K562 (cell line): ENCODE data around the gene TMEM209. TPM values are rescaled to one million over a fixed set of nuclear protein-coding genes. Genes with fewer than 3 reads are reported as not detected.

Experiments used
- DACH1 ChIP-seq: fragments of 450-650 bp; IDR thresholded peaks from 2 replicates; pipeline ENCODE4 v1.6.1; 2018; ENCODE audit not compliant: partially characterized antibody
- HDAC8 ChIP-seq: fragments of 450-650 bp; IDR thresholded peaks from 2 replicates; pipeline ENCODE4 v1.6.1; 2016; ENCODE audit warnings: mild to moderate bottlenecking, missing genetic modification characterization, moderate library complexity, missing compliant biosample characterization
- MCM2 ChIP-seq: fragments of 450-650 bp; IDR thresholded peaks from 2 replicates; pipeline ENCODE4 v1.6.1; 2017; ENCODE audit warnings: low read depth, mild to moderate bottlenecking
- PHF21A ChIP-seq: fragments of 450-650 bp; IDR thresholded peaks from 2 replicates; pipeline ENCODE4 v1.6.1; 2017; ENCODE audit warnings: low read depth, borderline replicate concordance
- POLR2AphosphoS5 ChIP-seq: IDR thresholded peaks from 2 replicates; pipeline ENCODE4 v1.6.1; 2011; ENCODE audit warnings: mild to moderate bottlenecking, low read depth, low read length, moderate library complexity; ENCODE audit not compliant: control insufficient read depth, insufficient read depth
- POLR3A ChIP-seq: IDR thresholded peaks from 2 replicates; pipeline ENCODE4 v1.6.1; 2011; ENCODE audit warnings: borderline replicate concordance, mild to moderate bottlenecking, moderate library complexity; ENCODE audit not compliant: insufficient read length, insufficient read depth; ENCODE audit errors: extremely low read depth
- RHOXF2B ChIP-seq: fragments of 250-450 bp; sonication (Bioruptor Pico); conservative IDR thresholded peaks from 2 replicates; pipeline ENCODE4 v1.5.1; 2021
- SMARCE1 ChIP-seq: fragments of 450-650 bp; IDR thresholded peaks from 2 replicates; pipeline ENCODE4 v1.7.1; 2016; ENCODE audit warnings: mild to moderate bottlenecking
- TEAD2 ChIP-seq: fragments of 450-650 bp; IDR thresholded peaks from 2 replicates; pipeline ENCODE4 v1.6.1; 2016; ENCODE audit warnings: missing genetic modification characterization, control low read depth, missing compliant biosample characterization
- TFAM ChIP-seq: fragments of 250-450 bp; sonication (Bioruptor Pico); conservative IDR thresholded peaks from 2 replicates; pipeline ENCODE4 v1.5.0; 2021; ENCODE audit warnings: mild to moderate bottlenecking, moderate library complexity
- ZBTB7A ChIP-seq: IDR thresholded peaks from 2 replicates; pipeline ENCODE4 v1.6.1; 2011; ENCODE audit warnings: low read depth, mild to moderate bottlenecking, low read length, moderate library complexity, borderline replicate concordance; ENCODE audit not compliant: control insufficient read depth
- ZC3H4 ChIP-seq: sonication (generic); formaldehyde crosslinking; IDR thresholded peaks from 2 replicates; pipeline ENCODE4 v1.9.0; 2021; ENCODE audit warnings: missing genetic modification reagents, borderline replicate concordance
- ZNF778 ChIP-seq: fragments of 450-650 bp; formaldehyde crosslinking; IDR thresholded peaks from 2 replicates; pipeline ENCODE4 v1.4.0; 2020; ENCODE audit warnings: mild to moderate bottlenecking, moderate library complexity
- polyA plus RNA-seq, 8 experiments: library from polyadenylated mRNA; depleted of rRNA in 4 of 8; stranded (reverse) in 5 of 8; unstranded in 3 of 8; fragments of >200 nt; fragmentation: Nextera tagmentation in 2 of 8; fragmentation: Illumina TruSeq in 1 of 8; extraction: Ambion mirVana in 2 of 8; extraction: Trizol in 1 of 8; gene quantifications; 2 replicates each; pipeline versions ENCODE4 v1.2.1 to v1.2.3, GENCODE V29; 2011 to 2014; ENCODE audit warnings: inconsistent platforms in 1 of 8, missing spikeins in 1 of 8
- total RNA-seq, 7 experiments: library from RNA; depleted of rRNA in 6 of 7; stranded (reverse); fragments of >200 nt in 6 of 7; fragmentation: Illumina TruSeq in 2 of 7; extraction: Trizol in 2 of 7; gene quantifications; 2 replicates each; pipeline versions ENCODE4 v1.2.1 to v1.2.3, GENCODE V29; 2011 to 2021; ENCODE audit warnings: low replicate concordance in 1 of 7
- TF ChIP-seq, protein P1 (sequence below): fragments of 450-650 bp; IDR thresholded peaks from 2 replicates; pipeline ENCODE4 v1.6.1; 2017; ENCODE audit warnings: antibody characterized with exemption
- TF ChIP-seq, protein P2 (sequence below): fragments of 450-650 bp; IDR thresholded peaks from 2 replicates; pipeline ENCODE4 v1.6.1; 2016; ENCODE audit warnings: mild to moderate bottlenecking, moderate library complexity

Gene TMEM209
- total and polyA plus RNA-seq, 9 of the 15 experiments (the other 6 are each of a cell fraction or from before 2014, with no cell fraction given): 36.8 to 116 (median 76.6) TPM

DNA sequence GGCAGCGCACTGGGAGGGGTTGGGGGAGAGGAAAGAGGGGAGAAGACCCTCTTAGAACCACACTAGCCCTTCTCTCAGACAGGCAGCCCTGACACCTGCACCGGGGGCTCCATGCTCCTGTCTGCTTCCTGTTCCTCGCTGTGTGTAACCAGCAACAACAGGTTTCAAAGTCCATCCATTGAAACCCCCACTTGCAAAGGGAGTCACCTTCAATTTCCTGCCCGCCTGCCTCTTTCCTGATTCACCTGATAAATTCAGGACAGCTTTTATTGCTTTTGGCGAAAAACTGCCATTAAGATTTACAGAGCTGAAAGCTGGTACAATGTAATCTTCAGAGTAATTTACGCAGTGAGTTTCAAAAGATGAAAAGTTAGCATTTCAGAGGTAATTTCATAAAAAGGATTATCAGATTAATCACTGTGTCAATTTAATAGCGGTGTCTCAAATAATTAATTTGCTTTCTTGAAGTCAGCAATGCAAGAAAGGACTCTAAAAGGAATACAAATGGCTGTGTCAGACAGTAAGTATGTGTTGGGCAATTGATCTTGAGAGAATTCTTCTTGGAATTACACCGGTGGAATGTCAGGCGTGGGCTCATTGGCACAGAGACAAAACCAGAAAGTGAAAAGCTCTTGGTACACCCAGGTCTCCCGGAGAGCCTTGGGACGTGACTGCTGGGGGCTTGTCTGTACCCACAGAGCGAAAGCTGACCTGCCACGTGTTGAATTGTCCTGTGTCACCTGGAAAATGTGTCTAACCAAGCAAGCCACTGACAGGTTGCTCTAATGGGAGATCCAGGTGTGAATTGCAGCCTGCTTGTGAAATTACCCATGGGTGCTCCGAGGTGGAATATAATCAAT, 60.7 kb downstream of the TMEM209 start (continued):
- TF ChIP-seq ZBTB7A: peak; percentile 63; the same call in 1 of the 2 replicates
- no peak for TF ChIP-seq TFAM (CRISPR knock-in tag)
- no peak for TF ChIP-seq MCM2
- TF ChIP-seq TEAD2 (tag): no peak
- no peak for TF ChIP-seq POLR3A
- TF ChIP-seq HDAC8 (tag): no peak
- TF ChIP-seq RHOXF2B: no peak
- TF ChIP-seq, protein P1, sequence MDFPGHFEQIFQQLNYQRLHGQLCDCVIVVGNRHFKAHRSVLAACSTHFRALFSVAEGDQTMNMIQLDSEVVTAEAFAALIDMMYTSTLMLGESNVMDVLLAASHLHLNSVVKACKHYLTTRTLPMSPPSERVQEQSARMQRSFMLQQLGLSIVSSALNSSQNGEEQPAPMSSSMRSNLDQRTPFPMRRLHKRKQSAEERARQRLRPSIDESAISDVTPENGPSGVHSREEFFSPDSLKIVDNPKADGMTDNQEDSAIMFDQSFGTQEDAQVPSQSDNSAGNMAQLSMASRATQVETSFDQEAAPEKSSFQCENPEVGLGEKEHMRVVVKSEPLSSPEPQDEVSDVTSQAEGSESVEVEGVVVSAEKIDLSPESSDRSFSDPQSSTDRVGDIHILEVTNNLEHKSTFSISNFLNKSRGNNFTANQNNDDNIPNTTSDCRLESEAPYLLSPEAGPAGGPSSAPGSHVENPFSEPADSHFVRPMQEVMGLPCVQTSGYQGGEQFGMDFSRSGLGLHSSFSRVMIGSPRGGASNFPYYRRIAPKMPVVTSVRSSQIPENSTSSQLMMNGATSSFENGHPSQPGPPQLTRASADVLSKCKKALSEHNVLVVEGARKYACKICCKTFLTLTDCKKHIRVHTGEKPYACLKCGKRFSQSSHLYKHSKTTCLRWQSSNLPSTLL: no peak
- TF ChIP-seq SMARCE1: no peak
- TF ChIP-seq ZNF778: no peak
- TF ChIP-seq ZC3H4 (CRISPR knock-in tag): no peak
- TF ChIP-seq DACH1: no peak
- TF ChIP-seq PHF21A: no peak
- TF ChIP-seq POLR2AphosphoS5: no peak
- TF ChIP-seq, protein P2, sequence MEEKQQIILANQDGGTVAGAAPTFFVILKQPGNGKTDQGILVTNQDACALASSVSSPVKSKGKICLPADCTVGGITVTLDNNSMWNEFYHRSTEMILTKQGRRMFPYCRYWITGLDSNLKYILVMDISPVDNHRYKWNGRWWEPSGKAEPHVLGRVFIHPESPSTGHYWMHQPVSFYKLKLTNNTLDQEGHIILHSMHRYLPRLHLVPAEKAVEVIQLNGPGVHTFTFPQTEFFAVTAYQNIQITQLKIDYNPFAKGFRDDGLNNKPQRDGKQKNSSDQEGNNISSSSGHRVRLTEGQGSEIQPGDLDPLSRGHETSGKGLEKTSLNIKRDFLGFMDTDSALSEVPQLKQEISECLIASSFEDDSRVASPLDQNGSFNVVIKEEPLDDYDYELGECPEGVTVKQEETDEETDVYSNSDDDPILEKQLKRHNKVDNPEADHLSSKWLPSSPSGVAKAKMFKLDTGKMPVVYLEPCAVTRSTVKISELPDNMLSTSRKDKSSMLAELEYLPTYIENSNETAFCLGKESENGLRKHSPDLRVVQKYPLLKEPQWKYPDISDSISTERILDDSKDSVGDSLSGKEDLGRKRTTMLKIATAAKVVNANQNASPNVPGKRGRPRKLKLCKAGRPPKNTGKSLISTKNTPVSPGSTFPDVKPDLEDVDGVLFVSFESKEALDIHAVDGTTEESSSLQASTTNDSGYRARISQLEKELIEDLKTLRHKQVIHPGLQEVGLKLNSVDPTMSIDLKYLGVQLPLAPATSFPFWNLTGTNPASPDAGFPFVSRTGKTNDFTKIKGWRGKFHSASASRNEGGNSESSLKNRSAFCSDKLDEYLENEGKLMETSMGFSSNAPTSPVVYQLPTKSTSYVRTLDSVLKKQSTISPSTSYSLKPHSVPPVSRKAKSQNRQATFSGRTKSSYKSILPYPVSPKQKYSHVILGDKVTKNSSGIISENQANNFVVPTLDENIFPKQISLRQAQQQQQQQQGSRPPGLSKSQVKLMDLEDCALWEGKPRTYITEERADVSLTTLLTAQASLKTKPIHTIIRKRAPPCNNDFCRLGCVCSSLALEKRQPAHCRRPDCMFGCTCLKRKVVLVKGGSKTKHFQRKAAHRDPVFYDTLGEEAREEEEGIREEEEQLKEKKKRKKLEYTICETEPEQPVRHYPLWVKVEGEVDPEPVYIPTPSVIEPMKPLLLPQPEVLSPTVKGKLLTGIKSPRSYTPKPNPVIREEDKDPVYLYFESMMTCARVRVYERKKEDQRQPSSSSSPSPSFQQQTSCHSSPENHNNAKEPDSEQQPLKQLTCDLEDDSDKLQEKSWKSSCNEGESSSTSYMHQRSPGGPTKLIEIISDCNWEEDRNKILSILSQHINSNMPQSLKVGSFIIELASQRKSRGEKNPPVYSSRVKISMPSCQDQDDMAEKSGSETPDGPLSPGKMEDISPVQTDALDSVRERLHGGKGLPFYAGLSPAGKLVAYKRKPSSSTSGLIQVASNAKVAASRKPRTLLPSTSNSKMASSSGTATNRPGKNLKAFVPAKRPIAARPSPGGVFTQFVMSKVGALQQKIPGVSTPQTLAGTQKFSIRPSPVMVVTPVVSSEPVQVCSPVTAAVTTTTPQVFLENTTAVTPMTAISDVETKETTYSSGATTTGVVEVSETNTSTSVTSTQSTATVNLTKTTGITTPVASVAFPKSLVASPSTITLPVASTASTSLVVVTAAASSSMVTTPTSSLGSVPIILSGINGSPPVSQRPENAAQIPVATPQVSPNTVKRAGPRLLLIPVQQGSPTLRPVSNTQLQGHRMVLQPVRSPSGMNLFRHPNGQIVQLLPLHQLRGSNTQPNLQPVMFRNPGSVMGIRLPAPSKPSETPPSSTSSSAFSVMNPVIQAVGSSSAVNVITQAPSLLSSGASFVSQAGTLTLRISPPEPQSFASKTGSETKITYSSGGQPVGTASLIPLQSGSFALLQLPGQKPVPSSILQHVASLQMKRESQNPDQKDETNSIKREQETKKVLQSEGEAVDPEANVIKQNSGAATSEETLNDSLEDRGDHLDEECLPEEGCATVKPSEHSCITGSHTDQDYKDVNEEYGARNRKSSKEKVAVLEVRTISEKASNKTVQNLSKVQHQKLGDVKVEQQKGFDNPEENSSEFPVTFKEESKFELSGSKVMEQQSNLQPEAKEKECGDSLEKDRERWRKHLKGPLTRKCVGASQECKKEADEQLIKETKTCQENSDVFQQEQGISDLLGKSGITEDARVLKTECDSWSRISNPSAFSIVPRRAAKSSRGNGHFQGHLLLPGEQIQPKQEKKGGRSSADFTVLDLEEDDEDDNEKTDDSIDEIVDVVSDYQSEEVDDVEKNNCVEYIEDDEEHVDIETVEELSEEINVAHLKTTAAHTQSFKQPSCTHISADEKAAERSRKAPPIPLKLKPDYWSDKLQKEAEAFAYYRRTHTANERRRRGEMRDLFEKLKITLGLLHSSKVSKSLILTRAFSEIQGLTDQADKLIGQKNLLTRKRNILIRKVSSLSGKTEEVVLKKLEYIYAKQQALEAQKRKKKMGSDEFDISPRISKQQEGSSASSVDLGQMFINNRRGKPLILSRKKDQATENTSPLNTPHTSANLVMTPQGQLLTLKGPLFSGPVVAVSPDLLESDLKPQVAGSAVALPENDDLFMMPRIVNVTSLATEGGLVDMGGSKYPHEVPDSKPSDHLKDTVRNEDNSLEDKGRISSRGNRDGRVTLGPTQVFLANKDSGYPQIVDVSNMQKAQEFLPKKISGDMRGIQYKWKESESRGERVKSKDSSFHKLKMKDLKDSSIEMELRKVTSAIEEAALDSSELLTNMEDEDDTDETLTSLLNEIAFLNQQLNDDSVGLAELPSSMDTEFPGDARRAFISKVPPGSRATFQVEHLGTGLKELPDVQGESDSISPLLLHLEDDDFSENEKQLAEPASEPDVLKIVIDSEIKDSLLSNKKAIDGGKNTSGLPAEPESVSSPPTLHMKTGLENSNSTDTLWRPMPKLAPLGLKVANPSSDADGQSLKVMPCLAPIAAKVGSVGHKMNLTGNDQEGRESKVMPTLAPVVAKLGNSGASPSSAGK: no peak
